Memory B cell (primary cell): ENCODE results near the gene PALM2AKAP2.

Source experiments
- ATAC-seq: fragments of 150-1000 bp; cut with Tn5 transposase; 2 replicates; pipeline ENCODE4 v1.10.0; 2021; ENCODE audit warnings: low read depth, mild to moderate bottlenecking, moderate library complexity
- DNase-seq, 2 donors: peaks; one replicate each; pipeline ENCODE4 v3.0.0; 2022; ENCODE audit warnings: low spot score in 2 of 2
- H3K27ac Mint-ChIP-seq: one replicate; pipeline ENCODE4 v1.8.0; 2022; ENCODE audit warnings: mild to moderate bottlenecking, moderate library complexity, mixed read lengths
- H3K27me3 Mint-ChIP-seq: one replicate; pipeline ENCODE4 v1.8.0; 2022; ENCODE audit warnings: mixed read lengths
- H3K36me3 Mint-ChIP-seq: one replicate; pipeline ENCODE4 v1.8.0; 2022; ENCODE audit warnings: mild to moderate bottlenecking, mixed read lengths
- H3K4me1 Mint-ChIP-seq: one replicate; pipeline ENCODE4 v1.8.0; 2022; ENCODE audit warnings: mixed read lengths
- H3K4me3 Mint-ChIP-seq: one replicate; pipeline ENCODE4 v1.8.0; 2022; ENCODE audit warnings: mild to moderate bottlenecking, moderate library complexity, mixed read lengths
- H3K9me3 Mint-ChIP-seq: one replicate; pipeline ENCODE4 v1.8.0; 2022; ENCODE audit warnings: mixed read lengths

The PALM2AKAP2 gene

DNA sequence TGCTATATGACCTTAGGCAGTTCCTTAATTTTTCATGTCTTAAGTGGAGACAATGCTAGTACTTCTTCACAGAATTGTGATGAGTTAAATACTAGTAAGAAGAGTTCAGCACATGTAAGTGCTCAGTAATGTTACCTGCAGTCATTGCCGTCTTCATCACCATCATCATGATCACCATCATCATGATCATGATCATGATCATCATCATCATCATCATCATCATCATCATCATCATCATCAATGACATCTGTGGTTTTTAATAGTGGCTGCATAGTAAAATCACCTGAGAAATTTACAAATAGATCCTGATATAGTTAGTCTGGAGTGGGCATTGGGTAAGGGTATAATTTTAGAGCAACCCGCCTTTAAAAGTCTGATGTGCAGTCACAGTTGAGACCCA, 14.7 kb upstream of the PALM2AKAP2 start:
- peaks cover 3% of the 10 kb centered on the region for H3K36me3 Mint-ChIP-seq
- H3K4me3 Mint-ChIP-seq = no peak overlapping the region
- ATAC-seq (no peak), DNase-seq (no peak)
- no peaks in the 10 kb centered on the region for H3K9me3 Mint-ChIP-seq
- no peaks in the 10 kb centered on the region for H3K4me1 Mint-ChIP-seq
- peaks cover 20% of the 10 kb centered on the region for H3K27me3 Mint-ChIP-seq
- no peak overlapping the region for H3K27ac Mint-ChIP-seq

DNA sequence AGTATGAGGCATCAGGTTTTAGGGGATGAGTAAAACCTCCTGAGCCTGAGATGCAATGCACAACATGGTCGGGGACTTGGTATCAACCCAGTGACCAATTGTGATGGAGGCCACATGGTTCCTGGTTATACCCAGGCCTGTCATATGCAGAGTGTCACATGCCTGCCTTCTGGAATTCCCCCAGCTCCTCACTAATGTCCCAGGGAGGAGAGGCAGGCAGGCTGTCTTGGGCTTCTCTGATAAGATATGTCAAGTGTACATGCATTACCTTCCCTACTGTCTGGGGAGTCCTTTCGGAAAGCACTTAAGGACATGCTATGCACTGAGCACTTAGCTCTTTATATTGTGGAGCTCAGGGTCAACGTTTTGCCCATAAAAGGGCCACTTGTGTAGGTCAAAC, 14.2 kb upstream of the PALM2AKAP2 start:
- DNase-seq = no peak
- no peak for ATAC-seq
- peaks cover 3% of the 10 kb centered on the region for H3K36me3 Mint-ChIP-seq
- H3K4me1 Mint-ChIP-seq = no peaks in the 10 kb centered on the region
- no peaks in the 10 kb centered on the region for H3K9me3 Mint-ChIP-seq
- no peak overlapping the region for H3K27ac Mint-ChIP-seq
- H3K27me3 Mint-ChIP-seq = peaks cover 22% of the 10 kb centered on the region
- no peak overlapping the region for H3K4me3 Mint-ChIP-seq

DNA sequence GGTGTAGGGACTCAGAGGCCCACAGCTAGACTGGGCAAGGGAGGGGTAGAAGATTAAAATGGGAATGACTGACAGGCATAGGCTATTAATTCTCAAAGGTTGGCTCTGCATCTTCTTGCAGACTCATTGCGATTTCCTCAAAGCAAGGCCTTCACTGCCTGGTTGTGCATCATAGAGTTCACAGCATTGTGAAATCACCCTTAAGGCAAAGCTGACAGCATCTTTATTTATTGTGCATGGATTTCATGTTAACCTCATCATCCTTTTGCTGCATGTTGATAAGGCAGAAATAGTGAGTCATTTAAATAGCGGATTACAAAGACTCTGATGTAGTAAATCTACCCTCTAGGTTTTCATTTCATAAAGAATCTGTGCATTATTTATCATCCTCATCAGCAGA, 13.6 kb upstream of the PALM2AKAP2 start:
- Mint-ChIP-seq H3K4me3 (no peak overlapping the region), H3K9me3 (no peaks in the 10 kb centered on the region), H3K4me1 (no peaks in the 10 kb centered on the region), H3K27me3 (peaks cover 25% of the 10 kb centered on the region), H3K27ac (no peak overlapping the region), H3K36me3 (peaks cover 3% of the 10 kb centered on the region)
- ATAC-seq (no peak), DNase-seq (no peak)

DNA sequence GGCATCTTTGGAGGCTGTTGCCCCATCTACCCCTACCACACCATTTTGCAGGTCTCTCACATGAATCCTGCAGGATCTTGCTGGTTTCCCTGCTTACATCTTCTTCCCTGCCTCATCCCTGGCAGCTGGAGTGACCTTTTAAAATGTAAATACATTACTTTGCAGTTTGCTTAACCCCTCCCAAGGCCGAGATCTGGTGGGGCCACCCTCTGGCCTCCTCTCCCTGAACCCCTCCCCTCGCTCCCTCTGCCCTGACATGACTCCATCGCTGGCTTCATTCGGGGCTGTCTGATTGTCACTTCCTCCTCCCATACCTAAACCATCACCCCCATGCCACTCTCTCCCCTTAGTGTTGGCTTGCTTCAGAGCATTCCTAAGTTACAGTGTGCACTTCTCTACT, 12.6 kb upstream of the PALM2AKAP2 start:
- DNase-seq (no peak), ATAC-seq (no peak)
- Mint-ChIP-seq H3K4me3 (no peak overlapping the region), H3K36me3 (no peaks in the 10 kb centered on the region), H3K27me3 (peaks cover 27% of the 10 kb centered on the region), H3K9me3 (no peaks in the 10 kb centered on the region), H3K4me1 (no peaks in the 10 kb centered on the region), H3K27ac (no peak overlapping the region)

DNA sequence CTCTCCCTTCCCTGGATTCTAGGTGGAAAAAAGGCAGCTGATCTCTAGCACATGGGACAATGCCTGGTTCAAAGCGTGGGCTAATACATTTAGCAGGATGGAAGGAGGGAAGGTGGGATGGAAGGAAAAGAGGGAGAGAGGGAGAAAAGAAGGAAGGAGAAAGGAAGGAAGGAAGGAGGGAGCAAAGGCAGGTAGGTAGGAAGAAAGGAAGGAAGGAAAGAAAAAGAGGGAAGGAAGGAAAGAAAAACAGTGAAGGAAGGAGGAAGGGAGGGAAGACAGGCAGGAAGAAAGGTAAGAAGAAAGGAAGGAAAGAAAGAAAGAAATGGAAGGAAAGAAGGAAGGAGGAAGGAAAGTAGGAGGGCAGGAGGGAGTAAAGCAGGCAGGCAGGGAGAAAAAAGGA, 12.2 kb upstream of the PALM2AKAP2 start:
- DNase-seq (no peak), ATAC-seq (no peak)
- Mint-ChIP-seq H3K4me1 (no peaks in the 10 kb centered on the region), H3K4me3 (no peak overlapping the region), H3K9me3 (no peaks in the 10 kb centered on the region), H3K36me3 (no peaks in the 10 kb centered on the region), H3K27ac (no peak overlapping the region), H3K27me3 (peaks cover 27% of the 10 kb centered on the region)

DNA sequence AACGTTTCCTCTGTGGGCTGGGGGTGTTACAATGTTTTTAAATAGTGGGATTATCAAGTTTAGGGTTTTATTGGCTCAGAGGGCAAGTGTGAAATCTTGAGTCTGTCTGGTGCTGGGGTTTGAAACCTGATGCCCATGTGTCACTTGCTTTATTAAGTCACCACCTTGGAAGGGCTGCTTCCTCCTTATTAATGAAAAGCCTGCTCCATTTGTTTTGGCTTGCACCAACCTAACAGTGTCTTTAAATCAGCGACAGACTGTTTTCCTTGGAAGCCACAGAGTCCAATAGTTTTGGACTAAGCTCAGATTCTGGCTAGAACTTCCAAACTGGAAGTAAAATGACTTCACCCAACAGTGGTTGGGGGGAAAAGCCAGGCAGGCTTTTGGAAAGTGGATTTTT, 10.7 kb upstream of the PALM2AKAP2 start:
- no peak for ATAC-seq
- H3K36me3 Mint-ChIP-seq = no peaks in the 10 kb centered on the region

DNA sequence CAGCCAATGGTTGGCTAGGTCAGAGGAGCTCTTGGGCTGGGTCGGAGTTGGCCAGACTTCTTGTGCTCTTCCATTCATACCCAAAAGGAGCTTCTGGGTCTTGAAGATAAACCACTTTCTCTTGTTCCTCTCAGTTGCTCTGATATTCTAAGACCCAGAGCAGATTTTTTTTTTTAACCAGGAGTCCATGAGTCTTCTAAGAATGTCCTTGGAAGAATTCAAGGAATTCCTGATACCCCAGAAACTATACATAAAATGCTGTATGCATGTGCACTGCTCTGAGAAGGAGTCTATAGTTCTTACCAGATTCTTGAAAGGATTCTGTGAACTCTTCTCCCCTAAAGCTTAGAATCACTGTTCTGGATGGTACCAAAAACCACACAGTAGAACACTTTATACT, 9.9 kb upstream of the PALM2AKAP2 start:
- no peak for DNase-seq
- Mint-ChIP-seq H3K9me3 (peaks cover 1% of the 10 kb centered on the region), H3K4me3 (no peak overlapping the region), H3K27me3 (peaks cover 29% of the 10 kb centered on the region), H3K4me1 (no peaks in the 10 kb centered on the region), H3K36me3 (no peaks in the 10 kb centered on the region), H3K27ac (no peak overlapping the region)
- ATAC-seq = no peak

More for the DNA sequence above, 10.7 kb upstream of the PALM2AKAP2 start:
- Mint-ChIP-seq H3K4me3 (no peak overlapping the region), H3K9me3 (peaks cover 1% of the 10 kb centered on the region), H3K4me1 (no peaks in the 10 kb centered on the region), H3K27me3 (peaks cover 29% of the 10 kb centered on the region), H3K27ac (no peak overlapping the region)
- no peak for DNase-seq

DNA sequence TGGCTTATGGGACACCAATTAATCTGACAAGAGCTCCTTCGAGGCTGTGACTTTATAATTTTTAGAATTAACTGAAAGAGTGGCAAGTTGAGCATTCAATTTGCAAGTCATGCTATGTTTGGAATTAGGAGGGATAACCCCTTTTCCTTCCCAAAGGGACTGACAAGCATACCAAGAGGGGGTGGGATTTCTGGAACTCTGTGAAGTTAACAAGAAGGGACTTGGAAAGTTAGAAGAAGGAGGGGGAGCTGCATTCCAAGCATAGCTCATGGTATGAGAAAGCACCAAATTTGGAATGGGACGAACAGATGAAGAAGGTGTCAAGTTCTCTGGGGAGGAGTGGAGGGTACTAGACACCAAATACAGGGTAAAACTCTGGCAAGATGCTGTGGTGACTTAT, 8.9 kb upstream of the PALM2AKAP2 start:
- Mint-ChIP-seq H3K4me3 (no peak overlapping the region), H3K4me1 (no peaks in the 10 kb centered on the region), H3K27ac (no peak overlapping the region), H3K9me3 (peaks cover 1% of the 10 kb centered on the region), H3K27me3 (peaks cover 28% of the 10 kb centered on the region), H3K36me3 (no peaks in the 10 kb centered on the region)
- ATAC-seq (no peak), DNase-seq (no peak)

DNA sequence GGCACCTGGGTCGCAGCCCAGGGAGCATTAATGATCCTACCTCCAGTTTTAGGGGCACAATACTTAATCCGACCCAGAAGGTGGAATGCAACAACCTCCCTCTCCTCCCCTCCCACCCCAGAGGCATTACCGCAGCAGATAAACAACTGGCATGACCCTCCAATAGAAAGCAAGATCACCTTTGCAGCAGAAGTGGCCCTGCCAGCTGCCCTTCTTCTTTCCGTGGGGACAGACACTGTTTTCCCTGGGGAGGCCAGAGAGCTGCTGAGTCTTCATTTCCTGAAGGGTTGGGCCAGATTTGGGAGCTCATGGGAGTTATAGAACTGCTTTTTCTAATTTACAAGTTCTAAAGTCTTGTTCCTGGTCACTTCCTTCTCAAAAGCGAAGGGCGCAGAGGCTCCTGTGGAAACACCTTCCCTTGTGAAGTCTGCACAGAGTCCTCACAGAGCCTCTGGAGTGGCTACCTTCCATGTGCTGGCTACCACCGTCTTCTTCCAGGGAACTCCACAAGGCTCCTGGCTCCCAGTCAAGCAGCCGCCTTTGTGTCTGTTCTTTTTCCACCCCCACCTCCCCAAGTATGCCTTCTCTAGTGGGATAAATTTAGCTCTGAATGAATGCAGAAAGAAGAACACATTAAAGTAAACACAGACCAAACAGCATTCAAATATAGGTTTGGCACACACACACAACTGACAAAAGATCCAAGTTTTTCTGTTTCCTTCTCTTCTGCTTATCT, 8.0 kb upstream of the PALM2AKAP2 start:
- Mint-ChIP-seq H3K9me3 (peaks cover 1% of the 10 kb centered on the region), H3K27me3 (peaks cover 26% of the 10 kb centered on the region), H3K4me3 (no peak overlapping the region), H3K36me3 (no peaks in the 10 kb centered on the region), H3K4me1 (no peaks in the 10 kb centered on the region), H3K27ac (no peak overlapping the region)
- DNase-seq (no peak), ATAC-seq (no peak)

DNA sequence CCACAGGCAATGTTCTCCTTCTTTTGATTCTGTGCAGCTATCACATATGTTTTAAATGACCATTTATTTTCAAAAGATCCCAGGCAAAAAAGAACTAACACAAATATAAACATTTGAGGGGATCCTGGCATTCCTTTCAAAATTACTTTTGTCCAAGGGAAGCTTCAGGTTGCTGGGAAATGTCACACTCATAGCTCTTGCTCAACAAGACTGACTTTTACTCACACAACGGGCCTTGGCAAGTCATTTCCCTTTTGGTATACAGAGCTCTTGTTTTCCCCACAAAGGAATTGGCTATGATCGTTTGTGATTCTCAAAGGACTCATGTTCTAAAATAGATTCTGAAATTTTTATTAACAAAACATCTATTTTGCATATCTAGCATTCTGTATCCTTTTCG, 4.5 kb upstream of the PALM2AKAP2 start:
- Mint-ChIP-seq H3K4me3 (no peak overlapping the region), H3K4me1 (no peaks in the 10 kb centered on the region), H3K36me3 (no peaks in the 10 kb centered on the region), H3K27me3 (peaks cover 13% of the 10 kb centered on the region), H3K9me3 (peaks cover 1% of the 10 kb centered on the region), H3K27ac (no peak overlapping the region)
- ATAC-seq (no peak), DNase-seq (no peak)

DNA sequence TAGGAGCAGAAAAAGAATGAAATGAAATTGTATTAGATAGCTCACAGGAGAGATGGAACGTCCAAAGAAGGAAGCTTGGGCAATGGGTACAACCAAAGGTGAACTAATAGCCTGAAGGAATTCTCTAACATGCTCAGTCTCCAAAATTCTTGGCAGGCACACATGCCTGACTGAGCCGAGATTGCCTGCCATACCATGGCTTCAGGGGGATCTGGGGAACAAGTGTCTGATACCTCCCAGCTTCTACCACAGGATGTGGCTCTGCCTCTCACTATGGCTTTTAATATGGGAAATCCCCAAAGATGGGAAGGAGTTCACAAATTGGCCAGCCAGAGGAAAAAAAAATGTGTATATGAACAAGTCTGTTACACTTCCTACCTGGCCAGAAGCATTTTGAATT, 3.6 kb upstream of the PALM2AKAP2 start:
- Mint-ChIP-seq H3K27ac (no peak overlapping the region), H3K4me3 (no peak overlapping the region), H3K36me3 (no peaks in the 10 kb centered on the region), H3K27me3 (peaks cover 10% of the 10 kb centered on the region), H3K4me1 (no peaks in the 10 kb centered on the region), H3K9me3 (peaks cover 1% of the 10 kb centered on the region)
- no peak for ATAC-seq
- DNase-seq = no peak

DNA sequence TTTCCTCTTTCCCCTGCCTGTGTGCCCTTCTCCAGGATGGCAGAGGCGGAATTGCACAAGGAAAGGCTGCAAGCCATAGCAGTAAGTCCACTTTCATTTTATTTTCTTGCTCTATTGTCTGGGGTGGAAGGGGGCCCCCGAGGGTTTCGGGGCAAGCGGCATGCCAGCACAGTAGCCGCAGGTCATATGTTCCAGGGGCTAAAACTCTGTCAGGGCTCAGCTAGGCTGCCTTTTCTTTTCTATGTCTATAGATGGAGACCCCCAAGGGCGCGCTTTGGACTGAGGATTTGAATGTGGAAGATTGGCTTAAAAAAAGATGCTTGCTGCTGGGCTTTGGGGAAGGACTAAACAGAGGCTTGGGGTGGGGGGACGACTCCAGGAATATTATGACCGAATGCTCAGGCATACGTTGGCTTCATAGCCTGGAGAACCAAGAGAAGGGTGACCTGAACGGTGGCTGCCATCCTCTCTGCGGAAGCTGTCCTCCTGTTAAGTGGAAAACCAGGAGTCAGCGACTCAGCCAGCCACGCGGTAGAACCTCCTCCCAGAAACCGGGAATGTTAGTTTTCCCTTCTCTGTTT, 545 bp downstream of the PALM2AKAP2 start:
- no peaks in the 10 kb centered on the region for H3K4me1 Mint-ChIP-seq
- peaks cover 8% of the 10 kb centered on the region for H3K27me3 Mint-ChIP-seq
- no peak overlapping the region for H3K27ac Mint-ChIP-seq
- H3K9me3 Mint-ChIP-seq = no peaks in the 10 kb centered on the region
- no peak for DNase-seq
- no peaks in the 10 kb centered on the region for H3K36me3 Mint-ChIP-seq
- ATAC-seq = no peak
- no peak overlapping the region for H3K4me3 Mint-ChIP-seq

DNA sequence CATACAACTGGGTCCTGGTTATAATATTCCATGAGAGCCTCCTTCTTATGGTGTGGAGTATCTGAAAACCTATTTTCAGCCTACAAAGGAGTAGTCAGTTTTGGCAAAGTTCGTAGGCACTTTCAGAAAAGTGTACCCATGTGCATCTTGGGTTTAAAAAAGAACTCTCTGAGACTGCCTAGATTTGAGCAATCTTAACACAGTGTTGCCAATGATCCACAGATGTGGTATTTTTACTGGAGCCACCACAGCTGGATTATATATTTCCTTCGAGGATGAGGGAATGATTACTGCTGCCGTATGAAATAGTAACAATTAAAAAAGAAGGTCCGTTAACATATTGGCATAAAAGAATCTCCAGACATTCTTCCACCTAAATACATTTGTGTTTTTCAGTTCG, 1.1 kb downstream of the PALM2AKAP2 start:
- H3K4me1 Mint-ChIP-seq = no peaks in the 10 kb centered on the region
- no peak for DNase-seq
- no peak overlapping the region for H3K4me3 Mint-ChIP-seq
- no peak overlapping the region for H3K27ac Mint-ChIP-seq
- H3K9me3 Mint-ChIP-seq = no peaks in the 10 kb centered on the region
- no peaks in the 10 kb centered on the region for H3K36me3 Mint-ChIP-seq
- H3K27me3 Mint-ChIP-seq = peaks cover 12% of the 10 kb centered on the region
- no peak for ATAC-seq

DNA sequence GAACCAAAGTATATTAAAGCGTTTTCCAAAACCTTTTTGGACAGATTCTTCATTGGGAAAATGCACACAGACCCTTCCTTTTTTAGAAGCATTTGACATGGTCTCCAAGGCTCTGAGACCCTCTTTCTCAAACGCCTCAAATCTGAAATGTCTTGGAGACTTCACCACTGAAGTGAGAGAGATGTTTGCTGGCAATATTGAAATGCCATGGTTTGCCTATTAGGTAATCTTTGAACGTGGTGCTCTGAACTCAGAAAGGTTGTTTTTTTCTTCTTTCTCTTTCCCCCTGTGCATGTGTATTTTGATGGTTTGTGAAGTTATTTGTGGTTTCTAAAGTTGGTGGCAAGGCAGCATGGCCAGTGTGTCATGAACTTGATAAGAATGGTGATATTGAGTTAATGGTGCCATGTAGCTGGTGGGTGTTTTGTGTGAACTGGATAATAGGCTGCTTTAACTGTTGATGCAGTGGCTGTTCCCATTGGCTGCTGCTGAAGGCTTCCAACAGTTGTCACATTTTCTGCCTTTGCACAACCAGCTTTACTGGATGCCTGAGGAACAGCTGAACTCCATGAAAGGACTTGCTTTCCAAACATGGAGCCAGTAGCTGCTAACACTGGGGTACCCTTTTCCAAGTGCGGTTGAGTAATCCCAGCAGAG, 1.7 kb downstream of the PALM2AKAP2 start:
- no peak overlapping the region for H3K4me3 Mint-ChIP-seq
- no peaks in the 10 kb centered on the region for H3K4me1 Mint-ChIP-seq
- peaks cover 12% of the 10 kb centered on the region for H3K27me3 Mint-ChIP-seq
- DNase-seq (no peak), ATAC-seq (no peak)
- no peaks in the 10 kb centered on the region for H3K9me3 Mint-ChIP-seq
- no peaks in the 10 kb centered on the region for H3K36me3 Mint-ChIP-seq
- no peak overlapping the region for H3K27ac Mint-ChIP-seq

DNA sequence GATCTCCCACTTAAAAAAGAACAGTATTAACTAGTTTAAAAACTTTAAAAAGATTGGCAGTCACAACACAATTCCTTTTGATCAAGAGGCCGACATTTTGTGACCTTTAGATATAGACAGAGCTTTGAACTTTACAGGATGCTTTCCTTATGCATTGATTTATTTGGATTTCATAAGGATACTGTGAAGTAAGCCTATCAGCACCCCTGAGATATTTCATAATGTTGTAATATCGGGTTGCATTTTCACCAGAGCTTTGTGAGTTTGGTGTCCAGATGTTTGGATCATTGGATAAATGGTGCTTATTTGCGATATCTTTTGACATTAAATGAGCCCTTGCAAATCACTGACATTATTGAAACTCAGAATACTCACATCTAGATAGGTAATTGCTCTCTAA, 7.7 kb downstream of the PALM2AKAP2 start:
- no peaks in the 10 kb centered on the region for H3K9me3 Mint-ChIP-seq
- DNase-seq (no peak), ATAC-seq (no peak)
- H3K4me3 Mint-ChIP-seq = no peak overlapping the region
- no peaks in the 10 kb centered on the region for H3K36me3 Mint-ChIP-seq
- no peaks in the 10 kb centered on the region for H3K4me1 Mint-ChIP-seq
- H3K27me3 Mint-ChIP-seq = peaks cover 10% of the 10 kb centered on the region
- no peak overlapping the region for H3K27ac Mint-ChIP-seq
